Stimulated activated CD8-positive, alpha-beta memory T cell treated with anti-CD3 and anti-CD28 coated beads, Interleukin-15, amount 100 ng/mL, for 1 hour (primary cell): Measurements from ENCODE around the gene CH25H.

Experiments
- DNase-seq: peaks from one replicate; pipeline ENCODE4 v3.0.0-alpha.2; 2020; ENCODE audit warnings: low read depth

CH25H gene

GRCh38 chr10:89156161-89156835 lies 50.8 kb downstream of the CH25H start:
- DNase-seq = no peak
